ENCODE results near the gene PLCG2.
"Not testable (repeated sequence)": the region's sequence is repeated elsewhere in the genome, so short reads cannot be mapped to it uniquely, and the experiment has no call there.

Gene PLCG2

DNA sequence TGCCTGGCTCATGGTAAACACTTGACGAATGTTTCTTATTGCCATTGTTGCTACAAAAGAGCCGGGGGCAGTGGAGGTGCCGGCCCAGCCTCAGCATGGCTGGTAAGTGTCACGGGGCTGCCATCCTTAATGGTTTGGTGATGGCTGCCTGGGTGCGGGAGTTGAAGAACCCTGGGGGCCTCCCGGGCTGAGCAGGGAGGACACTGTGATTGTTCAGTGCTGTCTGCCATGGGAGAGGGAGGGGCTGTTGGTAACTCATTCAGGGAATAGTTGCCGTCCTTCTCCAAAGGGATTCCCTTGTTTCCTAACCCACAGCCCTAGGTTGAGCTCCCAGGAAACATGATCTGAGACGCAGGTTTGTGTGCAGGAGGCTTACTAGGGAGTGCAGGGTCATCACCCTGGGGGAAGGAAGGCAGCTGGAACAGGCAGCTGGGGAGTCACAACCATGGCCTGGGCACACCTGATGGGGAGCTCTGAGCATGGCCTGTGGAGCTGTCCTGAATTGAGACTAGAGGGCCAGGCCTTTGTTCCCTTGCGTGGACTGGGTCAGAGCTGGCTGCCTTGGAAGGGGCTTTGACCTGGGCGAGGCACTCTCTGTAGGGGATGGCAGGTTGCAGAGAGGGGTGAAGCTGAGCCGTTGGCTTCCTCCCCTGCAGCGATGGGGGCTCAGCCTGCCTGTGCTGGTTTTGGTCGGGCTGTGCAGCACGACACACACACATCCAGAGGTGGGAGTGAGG lies 85.7 kb downstream of the PLCG2 start:
- Mint-ChIP-seq H3K9me3 (no peaks in the 10 kb centered on the region), H3K27me3 (no peaks in the 10 kb centered on the region), H3K36me3 (peaks cover 31% of the 10 kb centered on the region), H3K27ac (peak overlapping the region; percentile 92), H3K4me1 (peaks cover 58% of the 10 kb centered on the region), H3K4me3 (peak overlapping the region; percentile 39)
- ATAC-seq (ENCODE audit: low read depth): no peak
- DNase-seq (ENCODE audit: low spot score in 2 of 2): no peak

DNA sequence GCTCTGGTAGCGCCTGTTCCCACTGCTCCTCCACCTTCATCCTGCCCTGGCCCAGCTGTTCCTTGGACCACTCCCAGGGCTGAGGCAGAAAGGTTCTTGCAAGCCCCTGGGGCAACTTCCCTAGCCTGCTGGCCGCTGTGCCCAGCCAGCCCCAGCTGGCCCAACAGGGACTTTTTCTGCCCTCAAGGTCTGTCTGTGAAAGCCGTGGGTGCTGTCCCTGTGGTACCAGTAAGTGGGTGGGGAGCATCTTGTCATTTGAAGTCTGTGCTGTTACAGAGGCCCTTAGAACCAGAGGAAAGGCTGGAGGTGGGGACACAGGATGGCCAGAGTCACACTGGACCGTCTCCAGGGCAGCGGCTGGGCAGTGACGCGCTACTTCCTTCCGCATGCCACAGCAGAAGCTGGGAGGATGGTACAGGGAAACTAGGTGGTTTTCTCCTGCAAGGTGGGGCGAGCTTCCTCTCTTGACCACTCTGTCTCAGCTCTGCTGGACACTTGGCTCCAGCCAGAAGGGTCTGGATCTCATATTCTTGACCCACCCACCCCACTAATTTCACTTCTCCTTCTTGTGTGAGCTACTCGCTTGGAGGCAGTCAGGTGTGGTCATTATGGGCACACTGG lies 87.8 kb downstream of the PLCG2 start:
- no peak for ATAC-seq (ENCODE audit: low read depth)

DNA sequence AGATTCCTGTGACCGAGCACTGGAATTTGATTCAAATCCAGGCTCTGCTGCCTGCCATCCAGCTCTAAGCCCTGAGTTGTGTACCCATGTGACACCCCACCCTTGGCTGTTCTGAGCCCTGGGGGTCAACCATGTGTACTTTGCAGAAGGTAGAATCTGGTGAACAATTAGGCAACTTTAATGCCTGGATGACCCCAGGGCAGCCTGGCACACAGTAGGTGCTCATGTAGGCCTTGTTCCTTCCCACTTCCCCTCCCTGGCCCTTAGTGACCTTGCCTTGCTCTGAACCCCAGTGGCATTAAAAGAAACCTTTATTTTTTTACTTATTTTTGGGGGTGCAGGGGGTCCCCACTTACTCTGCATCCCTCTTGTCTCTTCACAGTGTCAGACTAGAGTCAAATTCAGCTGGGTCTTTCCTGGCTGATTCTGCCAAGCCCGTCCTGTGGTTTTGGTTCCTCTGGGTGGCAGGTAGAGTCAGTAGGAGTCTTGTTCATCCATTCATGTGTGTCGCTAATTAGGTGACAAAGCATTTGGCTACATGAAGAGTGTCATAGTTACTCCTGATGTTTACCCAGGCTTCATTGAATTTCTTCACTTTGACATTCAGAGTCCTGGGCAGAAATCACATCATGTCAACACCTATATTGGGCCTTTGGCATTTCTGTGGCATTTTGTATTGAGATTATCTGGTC lies 89.1 kb downstream of the PLCG2 start:
- Mint-ChIP-seq H3K27me3 (no peaks in the 10 kb centered on the region), H3K4me1 (peaks cover 50% of the 10 kb centered on the region), H3K36me3 (peaks cover 24% of the 10 kb centered on the region), H3K27ac (peak overlapping the region; percentile 63), H3K4me3 (peak overlapping the region; percentile 11), H3K9me3 (no peaks in the 10 kb centered on the region)
- DNase-seq (ENCODE audit: low spot score in 2 of 2): no peak
- ATAC-seq (ENCODE audit: low read depth): no peak

More for the DNA sequence above, 87.8 kb downstream of the PLCG2 start:
- H3K27me3 Mint-ChIP-seq: no peaks in the 10 kb centered on the region
- no peak for DNase-seq (ENCODE audit: low spot score in 2 of 2)
- peak overlapping the region; percentile 52 for H3K4me3 Mint-ChIP-seq
- H3K4me1 Mint-ChIP-seq: peaks cover 48% of the 10 kb centered on the region
- no peaks in the 10 kb centered on the region for H3K9me3 Mint-ChIP-seq
- peak overlapping the region; percentile 88 for H3K27ac Mint-ChIP-seq
- H3K36me3 Mint-ChIP-seq: peaks cover 29% of the 10 kb centered on the region

DNA sequence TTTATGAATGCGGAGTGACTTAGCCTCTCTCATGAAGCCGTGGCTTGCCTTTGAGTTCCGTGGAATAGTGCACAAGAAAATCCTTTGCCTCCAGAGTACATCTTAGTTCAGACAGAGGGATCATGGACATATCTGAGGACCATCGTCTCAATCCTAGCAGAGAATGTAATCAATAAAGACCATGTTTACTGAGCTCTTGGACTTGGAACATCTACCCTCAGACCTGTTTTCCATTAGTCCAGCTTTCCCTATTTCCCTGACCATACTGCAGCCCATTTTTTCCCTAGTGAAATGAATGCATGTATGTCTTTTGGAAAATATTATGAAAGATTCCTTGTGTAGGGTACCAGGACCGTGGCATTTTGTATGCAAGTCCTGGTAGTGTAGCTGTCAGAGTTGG lies 90.2 kb downstream of the PLCG2 start:
- Mint-ChIP-seq H3K4me3 (no peak overlapping the region), H3K9me3 (no peaks in the 10 kb centered on the region), H3K27ac (peak overlapping the region; percentile 63), H3K4me1 (peaks cover 41% of the 10 kb centered on the region), H3K27me3 (no peaks in the 10 kb centered on the region), H3K36me3 (peaks cover 24% of the 10 kb centered on the region)
- ATAC-seq (ENCODE audit: low read depth) (no peak), DNase-seq (ENCODE audit: low spot score in 2 of 2) (no peak)

DNA sequence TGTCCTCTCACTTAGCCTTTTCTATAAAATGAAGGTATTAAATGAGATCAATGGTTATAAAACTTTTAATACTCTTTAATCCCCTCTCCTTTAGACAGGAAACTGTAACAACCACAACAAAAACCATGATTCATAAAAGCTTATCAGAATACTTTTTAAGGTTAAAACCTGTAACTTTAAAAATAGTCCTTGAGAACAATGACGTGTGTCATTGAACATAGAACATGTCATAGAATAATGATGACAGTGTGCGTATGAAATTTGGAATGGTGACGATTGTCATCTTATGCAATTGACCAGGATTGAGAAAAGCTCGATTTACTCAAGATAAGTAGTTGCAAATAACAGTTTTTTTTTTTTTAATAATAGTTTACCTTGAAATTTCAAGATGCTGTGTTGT lies 94.1 kb downstream of the PLCG2 start:
- Mint-ChIP-seq H3K9me3 (no peaks in the 10 kb centered on the region), H3K4me1 (peaks cover 22% of the 10 kb centered on the region), H3K27me3 (no peaks in the 10 kb centered on the region), H3K4me3 (no peak overlapping the region), H3K27ac (no peak overlapping the region), H3K36me3 (peaks cover 27% of the 10 kb centered on the region)
- no peak for DNase-seq (ENCODE audit: low spot score in 2 of 2)
- no peak for ATAC-seq (ENCODE audit: low read depth)

DNA sequence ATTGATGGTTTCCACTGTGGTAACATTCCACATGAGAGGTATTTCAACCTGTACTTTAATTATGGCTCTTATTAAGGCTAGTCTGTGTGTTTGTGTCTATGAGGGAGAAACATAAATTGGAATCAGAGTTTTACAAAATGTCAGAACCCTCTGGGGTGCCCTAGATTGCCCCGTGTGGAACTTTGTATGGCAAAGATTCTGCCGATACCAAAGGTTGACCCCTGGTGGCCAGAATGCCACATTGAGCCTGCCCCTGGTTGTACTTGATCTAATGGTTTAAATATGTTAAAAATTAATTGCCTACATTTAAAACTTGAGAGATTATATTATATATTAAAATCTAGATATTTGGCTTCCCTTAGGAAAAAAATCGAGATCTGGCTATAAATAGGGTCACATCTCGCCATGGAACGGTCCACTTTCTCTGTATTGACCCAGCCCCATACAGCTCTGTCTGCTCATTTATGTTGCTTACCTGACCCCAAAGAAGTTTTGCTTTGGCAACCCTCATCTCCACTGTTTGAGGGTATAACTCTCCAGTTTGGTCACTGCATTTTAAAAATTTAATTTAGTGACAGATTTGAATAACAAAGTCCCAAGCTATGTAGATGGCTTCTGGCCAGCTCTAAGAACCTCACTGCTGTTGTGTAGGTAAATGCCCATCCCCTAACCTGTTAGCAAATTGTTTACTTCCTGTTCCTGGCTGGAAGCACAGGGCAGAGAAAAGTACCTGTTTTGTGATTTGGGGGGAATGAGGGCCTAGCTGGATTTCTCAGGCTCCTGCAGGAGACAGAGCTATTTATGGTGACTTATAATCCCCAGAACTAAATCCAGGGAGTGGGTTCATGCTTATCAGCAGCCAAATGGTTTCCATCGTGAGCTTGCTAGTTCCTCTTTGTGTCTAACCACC lies 95.0 kb downstream of the PLCG2 start:
- Mint-ChIP-seq H3K27ac (peak overlapping the region; percentile 53), H3K4me3 (no peak overlapping the region), H3K27me3 (no peaks in the 10 kb centered on the region), H3K9me3 (no peaks in the 10 kb centered on the region), H3K4me1 (peaks cover 18% of the 10 kb centered on the region), H3K36me3 (peaks cover 28% of the 10 kb centered on the region)
- peak; percentile 98 for ATAC-seq (ENCODE audit: low read depth)
- DNase-seq (ENCODE audit: low spot score in 2 of 2): peak; percentile 71 to 76

DNA sequence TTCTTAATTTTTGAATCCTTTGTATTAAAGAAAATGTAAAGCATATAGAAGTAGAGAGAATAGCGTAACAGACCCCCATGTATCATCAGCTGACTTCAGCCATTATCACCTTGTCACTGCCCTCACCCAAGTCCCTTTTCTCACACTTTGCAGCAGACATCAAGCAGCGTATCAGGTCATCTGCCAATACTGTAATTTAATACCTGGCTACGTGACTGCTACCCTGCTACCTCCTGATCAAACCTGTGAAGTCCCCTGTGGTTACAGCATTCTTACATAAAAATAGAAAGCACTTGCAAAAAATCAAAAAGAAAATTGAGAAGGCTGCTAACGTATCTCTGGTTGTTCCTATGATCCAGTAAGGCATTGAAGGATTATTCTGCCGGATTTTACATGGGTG lies 96.4 kb downstream of the PLCG2 start:
- H3K4me3 Mint-ChIP-seq: no peak overlapping the region
- H3K4me1 Mint-ChIP-seq: peaks cover 20% of the 10 kb centered on the region
- H3K27me3 Mint-ChIP-seq: no peaks in the 10 kb centered on the region
- no peak overlapping the region for H3K27ac Mint-ChIP-seq
- DNase-seq (ENCODE audit: low spot score in 2 of 2): no peak
- no peaks in the 10 kb centered on the region for H3K9me3 Mint-ChIP-seq
- peaks cover 20% of the 10 kb centered on the region for H3K36me3 Mint-ChIP-seq
- no peak for ATAC-seq (ENCODE audit: low read depth)

DNA sequence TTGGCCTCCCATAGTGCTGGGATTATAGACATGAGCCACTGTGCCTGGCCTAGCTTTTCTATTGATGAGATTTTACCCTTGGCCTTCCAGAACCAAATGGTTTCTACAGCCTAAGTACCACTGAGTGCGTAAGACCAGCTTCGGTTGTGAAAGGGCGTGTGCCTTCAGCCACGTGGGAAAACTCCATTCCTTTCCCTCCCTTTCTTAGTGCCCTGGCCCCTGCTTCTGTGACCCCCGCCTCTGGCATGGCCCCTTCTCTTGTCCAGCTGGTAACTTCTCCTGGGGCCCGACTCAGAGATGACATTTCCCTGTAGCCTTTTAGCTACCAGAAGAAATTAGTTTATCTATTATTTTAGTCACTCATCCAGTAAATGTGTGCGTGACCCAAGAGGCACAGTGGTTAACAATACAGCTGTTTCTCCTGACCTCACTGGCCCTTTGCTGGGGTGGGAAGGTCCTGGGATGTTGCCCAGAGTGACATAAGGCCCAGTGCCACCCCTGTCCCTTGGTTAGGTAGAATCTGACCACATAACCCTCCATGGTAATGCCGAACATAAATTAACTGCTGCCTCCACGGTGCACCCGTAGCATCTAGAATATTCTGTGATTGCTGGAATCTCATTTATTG lies 97.3 kb downstream of the PLCG2 start:
- no peak overlapping the region for H3K27ac Mint-ChIP-seq
- H3K4me3 Mint-ChIP-seq: no peak overlapping the region
- ATAC-seq (ENCODE audit: low read depth) (no peak), DNase-seq (ENCODE audit: low spot score in 2 of 2) (no peak)
- peaks cover 20% of the 10 kb centered on the region for H3K36me3 Mint-ChIP-seq
- no peaks in the 10 kb centered on the region for H3K9me3 Mint-ChIP-seq
- peaks cover 20% of the 10 kb centered on the region for H3K4me1 Mint-ChIP-seq
- H3K27me3 Mint-ChIP-seq: no peaks in the 10 kb centered on the region

DNA sequence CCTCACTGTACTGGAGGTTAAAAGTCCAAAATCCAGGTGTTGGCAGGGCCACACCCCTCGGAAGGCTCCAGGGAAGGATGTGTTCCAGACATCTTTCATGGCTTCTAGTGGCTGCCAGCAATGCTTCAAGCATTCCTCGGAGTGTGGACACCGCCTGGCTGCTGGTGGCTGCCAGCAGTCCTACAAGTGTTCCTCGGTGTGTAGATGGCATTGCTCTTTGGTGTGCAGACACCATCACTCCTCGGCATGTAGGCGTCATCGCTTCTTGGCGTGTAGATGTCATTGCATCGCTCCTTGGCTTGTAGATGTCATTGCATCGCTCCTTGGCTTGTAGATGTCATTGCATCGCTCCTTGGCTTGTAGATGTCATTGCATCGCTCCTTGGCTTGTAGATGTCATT lies 98.4 kb downstream of the PLCG2 start:
- H3K27me3 Mint-ChIP-seq; H3K27ac Mint-ChIP-seq; H3K9me3 Mint-ChIP-seq; DNase-seq (ENCODE audit: low spot score in 2 of 2); ATAC-seq (ENCODE audit: low read depth); H3K4me3 Mint-ChIP-seq: not testable (repeated sequence)
- H3K36me3 Mint-ChIP-seq: peaks cover 22% of the 10 kb centered on the region
- H3K4me1 Mint-ChIP-seq: peaks cover 17% of the 10 kb centered on the region

DNA sequence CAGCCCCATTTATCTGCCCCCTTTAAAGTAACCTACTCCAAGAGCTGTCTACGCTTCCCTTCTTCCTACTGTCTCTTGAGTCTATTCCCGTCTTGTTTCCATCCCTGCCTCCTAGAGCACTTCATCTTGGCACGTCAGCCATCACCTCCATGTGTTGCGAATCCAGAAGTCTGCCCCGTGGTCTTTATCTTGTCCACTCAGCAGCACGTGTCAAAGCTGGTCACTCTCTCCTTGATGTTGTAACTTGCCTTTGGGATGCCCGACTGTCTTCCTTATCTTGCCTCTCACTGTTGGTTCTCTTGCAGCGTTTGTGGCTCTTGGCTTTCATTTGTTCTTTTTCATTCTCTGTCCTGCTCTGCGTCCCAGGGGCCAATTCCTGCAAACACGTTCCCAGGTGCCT lies 99.4 kb downstream of the PLCG2 start:
- DNase-seq (ENCODE audit: low spot score in 2 of 2): no peak
- H3K36me3 Mint-ChIP-seq: peaks cover 27% of the 10 kb centered on the region
- H3K4me3 Mint-ChIP-seq: no peak overlapping the region
- H3K27ac Mint-ChIP-seq: peak overlapping the region; percentile 87
- H3K27me3 Mint-ChIP-seq: no peaks in the 10 kb centered on the region
- H3K4me1 Mint-ChIP-seq: peaks cover 20% of the 10 kb centered on the region
- H3K9me3 Mint-ChIP-seq: no peaks in the 10 kb centered on the region
- no peak for ATAC-seq (ENCODE audit: low read depth)

DNA sequence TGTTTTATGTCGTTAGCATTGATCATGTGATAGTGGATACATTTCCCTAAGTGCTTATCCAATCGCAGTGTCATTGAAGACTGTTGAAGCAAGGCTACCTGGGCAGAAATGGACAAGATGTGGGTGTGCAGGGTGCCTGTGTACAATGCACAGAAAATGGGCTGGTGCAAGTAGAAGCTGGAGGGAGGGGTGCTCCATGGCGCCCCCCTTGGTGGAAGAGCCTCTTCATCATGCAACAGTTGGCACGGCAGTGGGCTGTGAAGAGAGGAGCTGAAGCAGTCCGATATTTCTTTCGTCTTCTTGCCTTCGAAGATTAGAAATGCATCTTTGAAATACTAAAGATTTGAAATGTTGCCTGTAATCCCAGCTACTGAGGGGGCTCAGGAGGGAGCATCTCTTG lies 100.5 kb downstream of the PLCG2 start:
- ATAC-seq (ENCODE audit: low read depth) (peak; percentile 62), DNase-seq (ENCODE audit: low spot score in 2 of 2) (peak in 1 of 2 donors; percentile 23)
- peak overlapping the region; percentile 53 for H3K27ac Mint-ChIP-seq
- no peaks in the 10 kb centered on the region for H3K27me3 Mint-ChIP-seq
- no peaks in the 10 kb centered on the region for H3K9me3 Mint-ChIP-seq
- H3K36me3 Mint-ChIP-seq: peaks cover 27% of the 10 kb centered on the region
- no peak overlapping the region for H3K4me3 Mint-ChIP-seq
- H3K4me1 Mint-ChIP-seq: peaks cover 17% of the 10 kb centered on the region

DNA sequence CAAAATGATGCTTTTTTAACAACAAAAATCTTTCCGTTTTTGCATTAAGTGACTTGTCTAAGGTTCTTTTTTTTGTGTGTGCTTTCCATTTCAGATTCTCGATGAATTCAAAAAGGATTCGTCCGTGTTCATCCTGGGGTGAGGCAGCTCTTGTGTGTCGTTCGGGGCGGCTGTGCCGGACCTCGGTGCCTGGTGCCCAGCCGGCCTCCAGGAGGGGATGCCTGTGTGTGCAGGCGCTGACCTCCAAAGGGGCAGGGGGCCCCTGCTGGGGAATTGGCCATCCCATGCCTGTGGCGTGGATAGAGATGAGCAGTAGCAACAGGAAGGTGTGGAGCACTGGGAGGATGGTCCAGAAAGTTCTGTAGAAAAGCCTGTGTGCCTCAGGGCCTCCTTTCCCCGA lies 101.7 kb downstream of the PLCG2 start:
- no peak for DNase-seq (ENCODE audit: low spot score in 2 of 2)
- Mint-ChIP-seq H3K27ac (no peak overlapping the region), H3K36me3 (peaks cover 29% of the 10 kb centered on the region), H3K4me1 (peaks cover 20% of the 10 kb centered on the region), H3K9me3 (no peaks in the 10 kb centered on the region), H3K4me3 (no peak overlapping the region), H3K27me3 (no peaks in the 10 kb centered on the region)
- no peak for ATAC-seq (ENCODE audit: low read depth)

DNA sequence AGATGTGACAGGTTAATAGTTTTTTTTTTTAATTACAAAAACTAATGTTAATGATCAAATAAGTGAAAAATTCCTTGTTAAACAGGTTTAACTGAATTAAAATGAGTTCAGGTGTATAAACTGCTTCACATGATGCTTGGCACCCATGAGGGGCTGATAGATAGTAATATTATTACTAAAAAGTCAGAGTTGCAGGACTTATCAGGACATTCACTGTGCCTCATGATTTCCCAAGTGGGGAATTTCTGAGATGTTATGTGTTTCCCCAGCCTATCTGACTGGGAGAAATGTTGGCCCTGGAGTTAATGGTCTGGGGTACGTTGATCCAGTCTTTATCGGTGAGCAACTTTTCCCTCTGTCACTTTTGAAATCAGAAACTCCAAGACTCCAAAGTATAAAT lies 102.1 kb downstream of the PLCG2 start:
- DNase-seq (ENCODE audit: low spot score in 2 of 2): no peak
- H3K9me3 Mint-ChIP-seq: no peaks in the 10 kb centered on the region
- H3K27me3 Mint-ChIP-seq: no peaks in the 10 kb centered on the region
- H3K27ac Mint-ChIP-seq: no peak overlapping the region
- peaks cover 20% of the 10 kb centered on the region for H3K4me1 Mint-ChIP-seq
- no peak for ATAC-seq (ENCODE audit: low read depth)
- H3K4me3 Mint-ChIP-seq: no peak overlapping the region
- peaks cover 29% of the 10 kb centered on the region for H3K36me3 Mint-ChIP-seq

Data from memory B cell (primary cell).